A673 (cell line): ENCODE results near the gene EML6. TPM values are rescaled to one million over a fixed set of nuclear protein-coding genes. Genes with fewer than 3 reads are reported as not detected.

Source experiments
- BruUV-seq: library from RNA; stranded (reverse); fragments of 400-500 nt; replicated peaks from 2 replicates; lab custom pipeline; 2021; lab: Mats Ljungman, UMichigan
- CTCF ChIA-PET: fragments of 300-600 bp; sonication (Branson Sonifier 250); formaldehyde crosslinking; loops from one replicate; lab custom pipeline; 2022; ENCODE audit warnings: antibody characterized with exemption; lab: Charles Lee
- POLR2A ChIA-PET: fragments of 300-600 bp; sonication (Branson Sonifier 250); formaldehyde crosslinking; loops from one replicate; lab custom pipeline; 2022; ENCODE audit warnings: antibody characterized with exemption; ENCODE audit not compliant: low non-redundant PET; lab: Charles Lee
- DNase-seq: peaks from one replicate; pipeline ENCODE4 v3.0.0-alpha.2; 2015; ENCODE audit warnings: low spot score
- H3K27ac ChIP-seq: fragments of 200-600 bp; sonication (generic); 2 replicates; pipeline ENCODE4 v1.5.1; 2016; ENCODE audit warnings: mixed run types, low read depth, mild to moderate bottlenecking, mixed read lengths, antibody characterized with exemption, low read length; ENCODE audit not compliant: poor library complexity, severe bottlenecking
- H3K27me3 ChIP-seq: fragments of 200-600 bp; sonication (generic); replicated peaks from 2 replicates; pipeline ENCODE4 v1.6.1; 2017; ENCODE audit warnings: mixed run types, low read depth, mild to moderate bottlenecking, mixed read lengths, antibody characterized with exemption, low read length; ENCODE audit not compliant: insufficient read depth, poor library complexity
- H3K36me3 ChIP-seq: fragments of 200-600 bp; sonication (generic); 2 replicates; pipeline ENCODE4 v1.6.1; 2016; ENCODE audit warnings: mixed run types, mild to moderate bottlenecking, mixed read lengths, antibody characterized with exemption, low read length; ENCODE audit not compliant: insufficient read depth, poor library complexity, severe bottlenecking
- H3K4me1 ChIP-seq: fragments of 200-600 bp; sonication (generic); 2 replicates; pipeline ENCODE4 v1.6.1; 2017; ENCODE audit warnings: mixed run types, mild to moderate bottlenecking, mixed read lengths, antibody characterized with exemption, low read length; ENCODE audit not compliant: insufficient read depth, poor library complexity, severe bottlenecking
- H3K4me3 ChIP-seq: fragments of 200-600 bp; sonication (generic); 2 replicates; pipeline ENCODE4 v1.5.1; 2016; ENCODE audit warnings: low read depth, mixed run types, mild to moderate bottlenecking, mixed read lengths, low read length; ENCODE audit not compliant: poor library complexity, severe bottlenecking
- H3K9me3 ChIP-seq: fragments of 200-600 bp; sonication (generic); 2 replicates; pipeline ENCODE4 v1.6.1; 2016; ENCODE audit warnings: mixed run types, low read depth, mild to moderate bottlenecking, mixed read lengths, antibody characterized with exemption, low read length; ENCODE audit not compliant: poor library complexity, severe bottlenecking
- EZH2 ChIP-seq: fragments of 200-600 bp; sonication (generic); IDR thresholded peaks from 2 replicates; pipeline ENCODE4 v1.6.1; 2017; ENCODE audit warnings: borderline replicate concordance, low read depth, mild to moderate bottlenecking, mixed read lengths, antibody characterized with exemption, low read length; ENCODE audit not compliant: poor library complexity, severe bottlenecking
- intact Hi-C: fragments of 100-400 bp; cut with micrococcal nuclease; formaldehyde crosslinking; loops from one replicate; pipeline ENCODE4 v1.10.0; 2022; ENCODE audit not compliant: unreplicated experiment
- total RNA-seq: library from RNA; stranded (reverse); gene quantifications from 2 replicates; pipeline ENCODE4 v1.2.3, GENCODE V29; 2021
- TF ChIP-seq, protein P1 (sequence below): fragments of 300-800, 200-600 bp; sonication (generic); conservative IDR thresholded peaks from 2 replicates; pipeline ENCODE4 v1.5.1; 2017; ENCODE audit warnings: low read depth, mild to moderate bottlenecking, antibody characterized with exemption, low read length, moderate library complexity, mixed read lengths

The EML6 gene
- total RNA-seq, 1 experiment from 2014 or later: 1.9 TPM

DNA sequence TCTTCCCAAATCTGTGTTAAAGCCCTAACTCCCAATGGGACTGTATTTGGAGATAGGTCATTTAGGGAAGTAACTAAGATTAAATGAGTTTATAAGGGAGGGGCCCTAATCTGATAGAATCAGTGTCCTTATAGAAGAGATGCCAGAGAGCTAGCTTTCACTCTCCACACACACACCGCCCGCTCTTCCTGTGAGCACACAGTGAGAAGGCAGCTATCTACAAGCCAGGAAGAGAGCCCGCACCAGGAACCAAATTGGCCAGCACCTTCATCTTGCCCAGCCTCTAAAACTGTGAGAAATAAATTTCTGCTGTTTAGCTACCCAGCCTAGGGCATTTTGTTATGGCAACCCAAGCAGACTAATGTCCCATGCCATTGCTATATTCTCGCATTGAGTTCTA lies 201.6 kb downstream of the EML6 start:
- DNase-seq: no peak
- intact Hi-C loops: no loop called here
- TF ChIP-seq, protein P1, sequence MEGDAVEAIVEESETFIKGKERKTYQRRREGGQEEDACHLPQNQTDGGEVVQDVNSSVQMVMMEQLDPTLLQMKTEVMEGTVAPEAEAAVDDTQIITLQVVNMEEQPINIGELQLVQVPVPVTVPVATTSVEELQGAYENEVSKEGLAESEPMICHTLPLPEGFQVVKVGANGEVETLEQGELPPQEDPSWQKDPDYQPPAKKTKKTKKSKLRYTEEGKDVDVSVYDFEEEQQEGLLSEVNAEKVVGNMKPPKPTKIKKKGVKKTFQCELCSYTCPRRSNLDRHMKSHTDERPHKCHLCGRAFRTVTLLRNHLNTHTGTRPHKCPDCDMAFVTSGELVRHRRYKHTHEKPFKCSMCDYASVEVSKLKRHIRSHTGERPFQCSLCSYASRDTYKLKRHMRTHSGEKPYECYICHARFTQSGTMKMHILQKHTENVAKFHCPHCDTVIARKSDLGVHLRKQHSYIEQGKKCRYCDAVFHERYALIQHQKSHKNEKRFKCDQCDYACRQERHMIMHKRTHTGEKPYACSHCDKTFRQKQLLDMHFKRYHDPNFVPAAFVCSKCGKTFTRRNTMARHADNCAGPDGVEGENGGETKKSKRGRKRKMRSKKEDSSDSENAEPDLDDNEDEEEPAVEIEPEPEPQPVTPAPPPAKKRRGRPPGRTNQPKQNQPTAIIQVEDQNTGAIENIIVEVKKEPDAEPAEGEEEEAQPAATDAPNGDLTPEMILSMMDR: no peak
- no peak for TF ChIP-seq EZH2
- CTCF ChIA-PET: no interaction called here
- Histone ChIP-seq H3K36me3 (no peaks in the 10 kb centered on the region), H3K27me3 (no peaks in the 10 kb centered on the region), H3K4me3 (no peak overlapping the region), H3K27ac (no peak overlapping the region), H3K4me1 (no peaks in the 10 kb centered on the region), H3K9me3 (peaks cover 11% of the 10 kb centered on the region)
- no TSS peak for BruUV-seq
- POLR2A ChIA-PET: no interaction called here

DNA sequence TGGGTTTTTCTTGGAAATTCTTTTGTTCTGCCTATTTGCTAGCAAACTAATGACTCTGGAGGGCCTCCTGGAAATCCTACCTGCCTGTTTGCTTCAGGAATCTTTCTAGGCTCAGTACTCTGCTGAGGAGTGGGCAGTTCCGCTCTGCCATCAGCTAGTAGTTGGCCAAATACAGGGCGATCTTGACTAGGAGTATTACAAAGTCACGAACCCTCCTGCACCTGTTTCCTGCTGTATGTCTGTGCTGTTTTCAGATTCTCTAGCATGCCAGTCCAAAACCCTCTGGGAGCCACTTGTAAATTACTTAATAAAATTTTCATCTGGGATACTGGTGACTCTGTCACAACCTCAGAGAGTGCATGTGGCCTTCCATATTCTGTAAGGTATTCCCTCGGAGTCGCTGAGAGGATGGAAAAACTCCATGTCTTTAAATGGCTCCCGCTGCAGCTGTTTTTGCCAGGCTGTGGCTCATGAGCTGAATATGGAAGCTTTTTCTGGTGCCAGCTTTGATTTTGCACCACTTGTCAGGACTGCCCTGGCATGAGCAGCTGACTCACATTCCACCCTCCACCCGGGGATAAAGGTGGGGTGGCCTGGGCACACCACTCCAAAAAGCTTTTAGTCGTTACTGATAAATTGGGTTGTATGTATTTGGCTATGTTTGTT lies 203.8 kb downstream of the EML6 start:
- no peaks in the 10 kb centered on the region for H3K9me3 ChIP-seq
- no TSS peak for BruUV-seq
- CTCF ChIA-PET: no interaction called here
- TF ChIP-seq EZH2: no peak
- TF ChIP-seq, protein P1: no peak
- POLR2A ChIA-PET: no interaction called here
- intact Hi-C loops: no loop called here
- H3K4me3 ChIP-seq: no peak overlapping the region
- DNase-seq: no peak
- no peaks in the 10 kb centered on the region for H3K27me3 ChIP-seq
- H3K36me3 ChIP-seq: no peaks in the 10 kb centered on the region
- no peaks in the 10 kb centered on the region for H3K4me1 ChIP-seq
- no peak overlapping the region for H3K27ac ChIP-seq

DNA sequence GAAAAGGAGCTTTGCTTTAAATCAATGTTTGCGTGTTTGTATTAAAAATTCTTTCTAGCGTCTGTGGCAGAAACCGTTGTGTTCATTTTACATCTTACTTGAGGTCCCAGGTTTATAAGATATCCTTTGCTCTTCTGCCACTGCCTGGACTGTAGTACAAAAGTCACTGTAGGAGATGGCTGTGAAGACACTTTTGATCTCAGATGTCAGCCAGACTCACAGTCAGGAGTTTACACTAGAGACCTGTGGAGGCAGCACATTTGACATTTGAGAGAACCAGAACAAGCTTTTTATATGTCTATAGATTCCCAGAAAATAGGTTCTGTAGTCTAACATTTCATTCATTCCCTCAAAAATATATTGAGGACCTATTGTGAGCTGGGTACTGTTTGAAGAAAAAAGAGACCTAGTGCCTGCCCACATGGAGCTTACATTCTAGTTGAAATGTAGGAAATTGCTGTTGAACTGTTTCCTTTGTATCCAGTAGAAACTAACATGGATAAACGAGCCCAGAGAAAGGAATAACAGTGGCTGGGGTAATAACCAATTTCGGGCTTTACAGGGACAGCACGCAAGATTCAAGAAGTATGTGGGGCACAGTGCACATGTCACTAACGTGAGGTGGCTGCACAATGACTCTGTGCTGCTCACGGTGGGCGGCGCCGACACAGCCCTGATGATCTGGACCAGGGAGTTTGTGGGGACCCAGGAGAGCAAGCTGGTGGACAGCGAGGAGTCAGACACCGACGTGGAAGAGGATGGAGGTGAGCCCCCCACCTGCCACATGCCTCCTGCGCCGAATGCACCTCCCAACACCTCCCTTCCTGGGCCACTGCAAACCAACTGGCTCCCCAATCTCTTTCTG lies 204.5 kb downstream of the EML6 start:
- Histone ChIP-seq H3K27me3 (no peaks in the 10 kb centered on the region), H3K9me3 (no peaks in the 10 kb centered on the region), H3K27ac (no peak overlapping the region), H3K36me3 (no peaks in the 10 kb centered on the region), H3K4me1 (no peaks in the 10 kb centered on the region), H3K4me3 (no peak overlapping the region)
- BruUV-seq: no TSS peak
- DNase-seq: no peak
- ChIA-PET POLR2A (no interaction called here), CTCF (no interaction called here)
- TF ChIP-seq EZH2: no peak
- TF ChIP-seq, protein P1: no peak
- intact Hi-C loops: no loop called here
